Common myeloid progenitor, CD34-positive (primary cell): ENCODE measurements around the gene BDP1.

Source experiments
- CTCF ChIA-PET: fragments of 350-600 bp; sonication (Branson Sonifier 250); formaldehyde crosslinking; loops from one replicate; lab custom pipeline; 2021; ENCODE audit warnings: antibody characterized with exemption; lab: Charles Lee
- POLR2A ChIA-PET: fragments of 350-600 bp; sonication (Branson Sonifier 250); formaldehyde crosslinking; loops from one replicate; lab custom pipeline; 2021; ENCODE audit warnings: antibody characterized with exemption; lab: Charles Lee
- DNase-seq, 3 donors: peaks; one replicate each; pipeline versions ENCODE4 v3.0.0 to v3.0.0-alpha.2; 2013
- H3K27ac ChIP-seq, 2 experiments: 1 replicate in 1 of 2; 2 replicates in 1 of 2; pipeline ENCODE4 v1.7.0; 2013; ENCODE audit warnings: inconsistent platforms in 2 of 2, low read length in 2 of 2, mild to moderate bottlenecking in 2 of 2, low read depth in 1 of 2, moderate library complexity in 1 of 2; ENCODE audit not compliant: severe bottlenecking in 2 of 2, insufficient read depth in 1 of 2, poor library complexity in 1 of 2
- H3K27me3 ChIP-seq, 5 experiments: replicated peaks in 2 of 5; 1 replicate in 3 of 5; 2 replicates in 2 of 5; pipeline versions ENCODE4 v1.6.1 to v1.7.0; 2013; ENCODE audit warnings: low read length in 4 of 5, mild to moderate bottlenecking in 2 of 5, moderate library complexity in 2 of 5, inconsistent platforms in 1 of 5; ENCODE audit not compliant: insufficient read depth in 5 of 5, control insufficient read depth in 4 of 5
- H3K36me3 ChIP-seq, 4 experiments: 1 replicate in 2 of 4; 2 replicates in 2 of 4; pipeline versions ENCODE4 v1.6.1 to v1.7.0; 2013; ENCODE audit warnings: low read length in 3 of 4, control low read depth in 1 of 4, mild to moderate bottlenecking in 1 of 4; ENCODE audit not compliant: control insufficient read depth in 4 of 4, insufficient read depth in 4 of 4
- H3K4me1 ChIP-seq, 4 experiments: 1 replicate in 3 of 4; 2 replicates in 1 of 4; pipeline versions ENCODE4 v1.6.1 to v1.7.1; 2013; ENCODE audit warnings: low read length in 3 of 4, mild to moderate bottlenecking in 3 of 4, control low read depth in 1 of 4, inconsistent platforms in 1 of 4, moderate library complexity in 1 of 4; ENCODE audit not compliant: control insufficient read depth in 4 of 4, insufficient read depth in 4 of 4; ENCODE audit errors: control extremely low read depth in 1 of 4
- H3K4me3 ChIP-seq, 7 experiments: 1 replicate in 4 of 7; 2 replicates in 3 of 7; pipeline versions ENCODE4 v1.5.1 to v1.7.0; 2013; ENCODE audit warnings: mild to moderate bottlenecking in 7 of 7, low read length in 6 of 7, moderate library complexity in 6 of 7, inconsistent platforms in 2 of 7, low read depth in 2 of 7, control low read depth in 1 of 7; ENCODE audit not compliant: insufficient read depth in 4 of 7, control insufficient read depth in 1 of 7; ENCODE audit errors: extremely low read depth in 1 of 7
- H3K9me3 ChIP-seq, 5 experiments: 1 replicate in 4 of 5; 2 replicates in 1 of 5; pipeline versions ENCODE4 v1.6.1 to v1.7.1; 2013; ENCODE audit warnings: low read length in 4 of 5, mild to moderate bottlenecking in 2 of 5, inconsistent platforms in 1 of 5, low read depth in 1 of 5, moderate library complexity in 1 of 5; ENCODE audit not compliant: control insufficient read depth in 4 of 5, insufficient read depth in 2 of 5; ENCODE audit errors: control extremely low read depth in 1 of 5
- WGBS: methylation state at CpG from one replicate; pipeline ENCODE4 v1.1.5; 2013; ENCODE audit not compliant: insufficient coverage; 5-methylcytosine and 5-hydroxymethylcytosine counted together

Gene BDP1

DNA sequence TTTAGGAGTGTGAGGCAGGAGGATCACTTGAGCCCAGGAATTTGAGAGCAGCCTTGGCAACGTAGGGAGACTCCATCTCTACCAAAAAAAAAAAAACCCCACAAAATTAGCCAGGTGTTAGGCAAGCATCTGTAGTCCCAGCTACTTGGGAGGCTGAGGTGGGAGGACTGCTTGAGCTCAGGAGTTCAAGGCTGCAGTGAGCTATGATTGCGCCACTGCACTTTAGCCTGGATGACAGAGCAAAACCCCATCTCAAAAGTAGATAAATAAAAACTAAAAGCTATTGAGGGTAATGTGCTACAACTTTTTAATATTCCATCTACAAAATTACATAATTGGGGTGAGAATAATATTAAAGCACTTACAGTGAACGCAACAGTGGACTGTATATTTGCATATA lies 5.9 kb downstream of the BDP1 start:
- H3K27me3 ChIP-seq: no peaks in the 10 kb centered on the region
- WGBS: no CpG with 5 or more reads among the region's 3 CpGs
- no peak overlapping the region for H3K27ac ChIP-seq
- ChIA-PET CTCF (interaction anchor here (0.6 to 1.2 kb wide), 2 partner anchors 14 to 65 kb away, joined by 3 read pairs; no protein-coding TSS in a partner anchor), POLR2A (no interaction called here)
- no peaks in the 10 kb centered on the region for H3K9me3 ChIP-seq
- DNase-seq: no peak
- H3K4me3 ChIP-seq: no peak overlapping the region
- peaks cover 17 to 68% (median 46%) of the 10 kb centered on the region in 4 experiments for H3K36me3 ChIP-seq
- peaks cover 5 to 15% (median 9%) of the 10 kb centered on the region in 4 experiments for H3K4me1 ChIP-seq

DNA sequence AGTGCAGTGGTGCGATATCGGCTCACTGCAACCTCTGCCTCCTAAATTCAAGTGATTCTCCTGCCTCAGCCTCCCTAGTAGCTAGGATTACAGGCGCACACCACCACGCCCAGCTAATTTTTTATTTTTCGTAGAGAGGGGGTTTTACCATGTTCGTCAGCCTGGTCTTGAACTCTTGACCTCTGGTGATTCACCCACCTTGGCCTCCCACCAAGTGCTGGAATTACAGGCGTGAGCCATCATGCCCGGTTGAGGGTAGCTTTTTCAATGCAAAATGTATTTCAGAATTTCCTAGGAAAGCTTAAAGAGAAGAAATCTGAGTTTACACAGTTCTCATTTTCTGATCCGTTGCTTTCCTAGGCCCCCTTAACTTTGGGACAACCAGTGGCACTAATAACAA lies 15.7 kb downstream of the BDP1 start:
- POLR2A ChIA-PET: no interaction called here
- H3K9me3 ChIP-seq: no peaks in the 10 kb centered on the region
- no peaks in the 10 kb centered on the region for H3K4me1 ChIP-seq
- H3K36me3 ChIP-seq: peaks cover 8 to 57% (median 32%) of the 10 kb centered on the region in 4 experiments
- 100% methylated on average over 7 of the region's 9 CpGs for WGBS
- DNase-seq: no peak
- H3K4me3 ChIP-seq: no peak overlapping the region
- H3K27me3 ChIP-seq: no peaks in the 10 kb centered on the region
- CTCF ChIA-PET: no interaction called here
- H3K27ac ChIP-seq: no peak overlapping the region

DNA sequence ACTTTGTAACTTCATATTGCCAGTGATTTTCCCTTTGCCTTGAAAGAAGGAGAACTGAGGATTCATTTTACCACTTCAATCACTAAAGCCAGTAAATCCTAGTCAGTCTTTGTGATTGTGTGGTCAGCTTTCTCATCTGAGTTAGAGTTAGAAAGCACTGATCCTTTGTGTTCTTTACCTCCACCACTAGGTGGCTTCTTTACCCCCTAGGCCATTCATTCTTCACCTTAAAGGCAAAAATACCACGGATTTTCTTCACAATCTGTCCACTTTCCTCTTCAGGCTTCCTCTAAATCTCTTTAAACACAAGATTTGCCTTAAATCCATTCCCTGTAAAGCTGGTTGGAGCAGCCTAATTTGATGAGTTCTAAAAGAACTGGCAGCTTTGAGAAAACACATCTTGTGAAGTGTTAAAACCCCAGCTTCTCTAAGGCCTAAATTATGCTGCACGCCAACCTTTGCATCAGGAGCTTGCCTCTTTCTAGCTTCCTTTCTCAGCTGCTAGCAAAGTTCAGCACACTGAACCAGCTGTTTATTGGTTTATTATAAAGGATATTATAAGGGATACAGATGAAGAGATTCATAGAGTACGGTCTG lies 20.4 kb downstream of the BDP1 start:
- 72% methylated on average over 3 of the region's 3 CpGs for WGBS
- peaks cover 3 to 38% (median 21%) of the 10 kb centered on the region in 4 experiments for H3K36me3 ChIP-seq
- H3K27ac ChIP-seq: no peak overlapping the region
- peak; percentile 10 to 29 (median 24) for DNase-seq
- ChIA-PET POLR2A (no interaction called here), CTCF (interaction anchor here (0.6 to 4.7 kb wide), 13 partner anchors 8 to 281 kb away, joined by 3 to 19 read pairs (median 4); partner anchors contain the start of gene BDP1)
- no peaks in the 10 kb centered on the region for H3K27me3 ChIP-seq
- no peak overlapping the region for H3K4me3 ChIP-seq
- no peaks in the 10 kb centered on the region for H3K4me1 ChIP-seq
- H3K9me3 ChIP-seq: no peaks in the 10 kb centered on the region

DNA sequence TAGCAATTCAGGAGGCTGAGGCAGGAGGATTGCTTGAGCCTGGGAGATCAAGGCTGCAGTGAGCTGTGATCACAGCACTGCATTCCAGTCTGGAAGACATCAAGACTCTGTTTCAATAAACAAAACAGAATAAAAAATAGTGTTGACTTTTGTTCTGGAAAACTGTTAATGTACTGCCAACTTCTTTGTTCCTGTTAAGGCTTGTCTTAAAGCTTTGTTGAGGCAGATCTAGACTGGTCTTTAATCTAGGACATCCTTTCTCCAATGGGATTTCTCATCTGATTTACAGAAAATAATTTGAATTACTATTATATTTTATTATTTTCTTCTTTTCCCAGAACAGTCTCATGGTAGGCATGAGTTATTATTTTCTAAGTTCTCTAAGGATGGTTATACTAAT lies 26.0 kb downstream of the BDP1 start:
- H3K4me1 ChIP-seq: no peaks in the 10 kb centered on the region
- H3K4me3 ChIP-seq: no peak overlapping the region
- POLR2A ChIA-PET: no interaction called here
- no peaks in the 10 kb centered on the region for H3K9me3 ChIP-seq
- CTCF ChIA-PET: no interaction called here
- no peak overlapping the region for H3K27ac ChIP-seq
- DNase-seq: no peak
- peaks cover 6 to 50% (median 27%) of the 10 kb centered on the region in 4 experiments for H3K36me3 ChIP-seq
- H3K27me3 ChIP-seq: no peaks in the 10 kb centered on the region

DNA sequence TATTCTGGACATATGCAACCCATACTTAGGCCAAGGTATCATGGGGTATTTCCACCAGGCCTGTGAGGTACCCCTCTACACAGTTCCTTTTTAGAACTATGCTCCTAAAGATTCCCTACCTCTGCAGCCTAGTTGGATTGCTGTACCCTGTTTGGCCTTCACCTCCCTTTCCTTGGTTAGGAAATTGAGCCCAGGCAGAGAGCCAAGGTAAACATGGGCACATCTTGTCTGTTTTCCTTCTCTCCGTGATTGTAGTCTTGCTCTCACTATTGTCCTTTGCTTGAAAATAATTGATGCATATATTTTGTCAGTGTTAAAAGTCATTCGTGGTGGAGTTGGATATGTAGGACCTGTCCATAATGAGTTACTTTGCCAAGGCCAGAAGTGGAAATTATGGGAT lies 26.7 kb downstream of the BDP1 start:
- no CpG with 5 or more reads among the region's 2 CpGs for WGBS

DNA sequence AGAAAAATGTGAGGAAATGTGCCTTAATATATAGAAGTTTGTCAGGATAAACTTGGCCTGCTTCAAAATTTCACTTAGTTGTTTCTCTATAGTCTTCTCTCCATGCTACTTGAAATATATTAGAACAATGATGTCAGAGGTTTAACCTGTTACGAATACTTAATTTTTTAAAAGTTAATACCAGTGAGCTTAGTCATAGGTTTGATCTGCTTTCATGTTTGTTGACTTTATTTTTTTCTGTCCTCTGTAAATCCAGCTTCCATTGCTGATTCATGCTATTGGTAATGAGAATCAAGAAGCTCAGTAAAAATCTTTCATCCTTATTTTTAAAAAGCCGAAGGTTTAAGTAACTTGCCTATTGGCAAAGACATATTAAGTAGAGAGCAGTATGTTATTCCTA lies 27.9 kb downstream of the BDP1 start:
- no CpG with 5 or more reads among the region's 2 CpGs for WGBS
- CTCF ChIA-PET: interaction anchor here (0.6 kb wide), 1 partner anchor 17 kb away, joined by 3 read pairs; no protein-coding TSS in a partner anchor
- Histone ChIP-seq H3K9me3 (no peaks in the 10 kb centered on the region), H3K27me3 (no peaks in the 10 kb centered on the region), H3K4me3 (no peak overlapping the region), H3K36me3 (peaks cover 6 to 60% (median 35%) of the 10 kb centered on the region in 4 experiments), H3K4me1 (no peaks in the 10 kb centered on the region), H3K27ac (no peak overlapping the region)
- DNase-seq: no peak
- POLR2A ChIA-PET: no interaction called here

More for the DNA sequence above, 26.7 kb downstream of the BDP1 start:
- DNase-seq: no peak
- Histone ChIP-seq H3K36me3 (peaks cover 4 to 55% (median 28%) of the 10 kb centered on the region in 4 experiments), H3K27ac (peak overlapping the region in 1 of 2 experiments; percentile 3), H3K4me1 (no peaks in the 10 kb centered on the region), H3K27me3 (no peaks in the 10 kb centered on the region), H3K4me3 (no peak overlapping the region), H3K9me3 (no peaks in the 10 kb centered on the region)
- POLR2A ChIA-PET: no interaction called here
- CTCF ChIA-PET: no interaction called here

DNA sequence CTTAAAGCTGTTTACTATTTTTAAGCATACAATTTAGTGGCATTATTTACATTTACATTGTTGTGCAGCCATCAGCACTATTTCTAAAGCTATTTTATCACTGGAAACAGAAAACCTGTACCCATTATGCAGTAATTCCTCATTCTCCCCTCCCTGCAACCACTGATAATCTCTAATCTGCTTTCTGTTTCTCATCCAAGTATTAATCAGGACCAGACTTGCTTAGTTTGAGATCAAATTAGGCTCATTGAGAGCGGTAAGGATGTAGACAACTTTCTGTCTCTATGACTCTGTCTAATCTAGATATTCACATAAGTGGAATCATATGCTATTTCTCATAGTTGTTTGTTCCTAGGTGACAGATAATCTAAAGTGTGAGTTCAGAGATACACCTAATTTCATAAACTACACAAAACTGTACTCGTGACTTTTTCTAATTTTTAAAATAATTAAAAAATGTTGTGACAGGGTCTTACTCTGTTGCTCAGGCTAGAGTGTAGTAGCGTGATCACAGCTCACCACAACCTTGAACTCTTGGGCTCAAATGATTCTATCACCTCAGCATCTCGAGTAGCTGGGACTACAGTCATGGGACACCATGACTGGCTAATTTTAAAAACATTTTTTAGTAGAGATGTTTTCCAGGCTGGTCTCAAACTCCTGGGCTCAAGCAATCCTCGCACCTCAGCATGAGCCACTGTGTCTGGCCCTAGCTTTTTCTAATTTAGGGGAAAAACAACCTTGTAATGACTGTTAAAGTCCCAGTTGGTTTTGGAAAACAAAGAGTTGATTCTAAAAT lies 37.6 kb downstream of the BDP1 start:
- H3K4me1 ChIP-seq: no peaks in the 10 kb centered on the region
- no peak overlapping the region for H3K4me3 ChIP-seq
- peak overlapping the region in 1 of 2 experiments; percentile 38 for H3K27ac ChIP-seq
- ChIA-PET POLR2A (interaction anchor here (0.5 kb wide), 1 partner anchor 27 kb away, joined by 6 read pairs; no protein-coding TSS in a partner anchor), CTCF (interaction anchor here (0.9 to 1.9 kb wide), 3 partner anchors 12 to 24 kb away, joined by 3 to 5 read pairs (median 4); no protein-coding TSS in a partner anchor)
- WGBS: 100% methylated on average over 3 of the region's 5 CpGs
- no peaks in the 10 kb centered on the region for H3K9me3 ChIP-seq
- DNase-seq: no peak
- H3K36me3 ChIP-seq: peaks cover 30 to 77% (median 47%) of the 10 kb centered on the region in 4 experiments
- H3K27me3 ChIP-seq: no peaks in the 10 kb centered on the region
